Peyer's patch (tissue), 4 donors: ENCODE measurements around the gene HEATR3. TPM values are rescaled to one million over a fixed set of nuclear protein-coding genes. Genes with fewer than 3 reads are reported as not detected.

Source experiments
- DNase-seq, 3 donors: peaks; one replicate each; pipeline ENCODE4 v3.0.0-alpha.2; 2017 to 2019
- H3K27ac ChIP-seq, 4 donors: fragments of 200-600 bp; sonication (generic); one replicate each; pipeline ENCODE4 v1.5.1; 2016 to 2019
- H3K27me3 ChIP-seq, 2 donors: fragments of 200-600 bp; sonication (generic); one replicate each; pipeline ENCODE4 v1.5.1; 2019
- H3K36me3 ChIP-seq, 3 donors: fragments of 200-600 bp; sonication (generic); one replicate each; pipeline ENCODE4 v1.5.1; 2016 to 2019
- H3K4me1 ChIP-seq, 4 donors: fragments of 200-600 bp; sonication (generic); one replicate each; pipeline ENCODE4 v1.5.1; 2016 to 2019
- H3K4me3 ChIP-seq, 4 donors: fragments of 200-600 bp; sonication (generic); 1 replicate in 3 of 4; 2 replicates in 1 of 4; pipeline ENCODE4 v1.5.1; 2016 to 2019; ENCODE audit warnings: mild to moderate bottlenecking in 1 of 4
- H3K9me3 ChIP-seq, 4 donors: fragments of 200-600 bp; sonication (generic); one replicate each; pipeline ENCODE4 v1.5.1; 2016 to 2019; ENCODE audit warnings: mild to moderate bottlenecking in 1 of 4
- POLR2A ChIP-seq, 2 donors: fragments of 450-650 bp; IDR thresholded peaks; one replicate each; pipeline ENCODE4 v1.5.1; 2017; ENCODE audit warnings: antibody characterized with exemption in 2 of 2, mild to moderate bottlenecking in 2 of 2, moderate library complexity in 2 of 2
- total RNA-seq, 4 donors: library from RNA; depleted of rRNA; stranded (reverse); fragments of >200 nt; gene quantifications; one replicate each; pipeline ENCODE4 v1.1.0, GENCODE V29; 2016
- TF ChIP-seq, protein P1 (sequence below), 6 experiments: fragments of 450-650 bp in 4 of 6; fragments of 200-600 bp in 2 of 6; sonication (generic) in 1 of 6; IDR thresholded peaks; one replicate each; pipeline ENCODE4 v1.5.1; 2017 to 2019; ENCODE audit warnings: antibody characterized with exemption in 6 of 6, mild to moderate bottlenecking in 3 of 6, moderate library complexity in 1 of 6

Gene HEATR3
- total RNA-seq, 4 donors from 2014 or later, result 22.4 to 39.7 (median 29.6) TPM

DNA sequence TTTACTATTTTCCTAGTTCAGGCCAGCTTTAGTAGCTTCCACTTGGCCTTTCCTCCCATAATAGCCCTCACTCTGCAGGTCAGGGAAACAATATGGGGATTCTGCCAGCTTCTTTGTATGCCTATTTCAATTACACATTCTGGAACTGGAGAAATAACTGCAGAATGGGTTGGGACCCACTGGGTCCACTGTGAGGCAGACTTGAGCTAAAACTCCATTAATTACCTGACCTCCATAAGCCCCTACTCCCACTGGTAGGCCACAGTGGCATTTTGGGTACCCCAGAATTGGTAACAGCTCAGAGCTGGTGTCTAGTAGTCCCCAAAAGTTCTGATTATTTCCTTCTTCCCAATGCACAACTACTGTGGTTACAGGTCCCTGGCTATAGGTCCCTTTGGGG is 70.6 kb downstream of the HEATR3 start:
- H3K36me3 ChIP-seq, result no peaks in the 10 kb centered on the region

DNA sequence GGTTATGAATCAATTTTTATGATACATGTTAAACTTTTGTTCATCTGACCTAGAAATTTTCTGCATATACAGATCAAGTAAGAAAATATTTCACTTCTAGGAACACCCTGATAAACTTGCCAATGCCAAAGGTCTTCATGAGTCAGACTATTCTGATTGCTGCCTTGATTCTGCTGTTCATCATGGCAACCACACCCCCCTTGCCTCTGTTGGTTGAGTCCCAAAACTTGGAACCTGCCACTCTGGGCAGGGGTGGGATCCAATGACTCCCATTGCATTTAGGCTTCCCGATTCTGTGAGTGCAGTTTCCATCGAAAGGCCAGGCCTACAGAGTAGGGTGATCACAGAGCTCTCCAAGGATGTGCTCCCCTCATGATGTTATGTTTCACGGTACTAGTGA is 71.5 kb downstream of the HEATR3 start:
- H3K4me3 ChIP-seq, result no peak overlapping the region
- peak overlapping the region in 1 of 4 donors; percentile 41 for H3K27ac ChIP-seq
- H3K4me1 ChIP-seq, result no peaks in the 10 kb centered on the region
- H3K9me3 ChIP-seq, result no peaks in the 10 kb centered on the region
- no peak for TF ChIP-seq POLR2A (IDR thresholded peaks at IDR 0.05)
- TF ChIP-seq, protein P1, sequence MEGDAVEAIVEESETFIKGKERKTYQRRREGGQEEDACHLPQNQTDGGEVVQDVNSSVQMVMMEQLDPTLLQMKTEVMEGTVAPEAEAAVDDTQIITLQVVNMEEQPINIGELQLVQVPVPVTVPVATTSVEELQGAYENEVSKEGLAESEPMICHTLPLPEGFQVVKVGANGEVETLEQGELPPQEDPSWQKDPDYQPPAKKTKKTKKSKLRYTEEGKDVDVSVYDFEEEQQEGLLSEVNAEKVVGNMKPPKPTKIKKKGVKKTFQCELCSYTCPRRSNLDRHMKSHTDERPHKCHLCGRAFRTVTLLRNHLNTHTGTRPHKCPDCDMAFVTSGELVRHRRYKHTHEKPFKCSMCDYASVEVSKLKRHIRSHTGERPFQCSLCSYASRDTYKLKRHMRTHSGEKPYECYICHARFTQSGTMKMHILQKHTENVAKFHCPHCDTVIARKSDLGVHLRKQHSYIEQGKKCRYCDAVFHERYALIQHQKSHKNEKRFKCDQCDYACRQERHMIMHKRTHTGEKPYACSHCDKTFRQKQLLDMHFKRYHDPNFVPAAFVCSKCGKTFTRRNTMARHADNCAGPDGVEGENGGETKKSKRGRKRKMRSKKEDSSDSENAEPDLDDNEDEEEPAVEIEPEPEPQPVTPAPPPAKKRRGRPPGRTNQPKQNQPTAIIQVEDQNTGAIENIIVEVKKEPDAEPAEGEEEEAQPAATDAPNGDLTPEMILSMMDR (IDR thresholded peaks at IDR 0.05), result no peak
- no peaks in the 10 kb centered on the region for H3K27me3 ChIP-seq
- DNase-seq, result no peak
- no peaks in the 10 kb centered on the region for H3K36me3 ChIP-seq

More for the DNA sequence above, 70.6 kb downstream of the HEATR3 start:
- Histone ChIP-seq H3K27me3 (no peaks in the 10 kb centered on the region), H3K27ac (no peak overlapping the region), H3K9me3 (no peaks in the 10 kb centered on the region), H3K4me1 (no peaks in the 10 kb centered on the region), H3K4me3 (no peak overlapping the region)
- no peak for DNase-seq
- no peak for TF ChIP-seq POLR2A (IDR thresholded peaks at IDR 0.05)
- TF ChIP-seq, protein P1 (IDR thresholded peaks at IDR 0.05), result no peak

- Histone ChIP-seq H3K27me3 (no peaks in the 10 kb centered on the region), H3K36me3 (no peaks in the 10 kb centered on the region), H3K9me3 (no peaks in the 10 kb centered on the region), H3K4me3 (no peak overlapping the region), H3K4me1 (no peaks in the 10 kb centered on the region), H3K27ac (no peak overlapping the region)
- TF ChIP-seq, protein P1 (IDR thresholded peaks at IDR 0.05), result no peak
- TF ChIP-seq POLR2A (IDR thresholded peaks at IDR 0.05), result no peak
- DNase-seq, result no peak
Observed at GRCh38 chr16:50139580-50139979, 73.8 kb downstream of the HEATR3 start.

GRCh38 chr16:50144211-50144610 is 78.4 kb downstream of the HEATR3 start:
- H3K36me3 ChIP-seq, result no peaks in the 10 kb centered on the region
- H3K9me3 ChIP-seq, result no peaks in the 10 kb centered on the region
- H3K27ac ChIP-seq, result no peak overlapping the region
- DNase-seq, result no peak
- TF ChIP-seq, protein P1 (IDR thresholded peaks at IDR 0.05), result no peak
- TF ChIP-seq POLR2A (IDR thresholded peaks at IDR 0.05), result no peak
- no peaks in the 10 kb centered on the region for H3K27me3 ChIP-seq
- H3K4me3 ChIP-seq, result no peak overlapping the region
- no peaks in the 10 kb centered on the region for H3K4me1 ChIP-seq

DNA sequence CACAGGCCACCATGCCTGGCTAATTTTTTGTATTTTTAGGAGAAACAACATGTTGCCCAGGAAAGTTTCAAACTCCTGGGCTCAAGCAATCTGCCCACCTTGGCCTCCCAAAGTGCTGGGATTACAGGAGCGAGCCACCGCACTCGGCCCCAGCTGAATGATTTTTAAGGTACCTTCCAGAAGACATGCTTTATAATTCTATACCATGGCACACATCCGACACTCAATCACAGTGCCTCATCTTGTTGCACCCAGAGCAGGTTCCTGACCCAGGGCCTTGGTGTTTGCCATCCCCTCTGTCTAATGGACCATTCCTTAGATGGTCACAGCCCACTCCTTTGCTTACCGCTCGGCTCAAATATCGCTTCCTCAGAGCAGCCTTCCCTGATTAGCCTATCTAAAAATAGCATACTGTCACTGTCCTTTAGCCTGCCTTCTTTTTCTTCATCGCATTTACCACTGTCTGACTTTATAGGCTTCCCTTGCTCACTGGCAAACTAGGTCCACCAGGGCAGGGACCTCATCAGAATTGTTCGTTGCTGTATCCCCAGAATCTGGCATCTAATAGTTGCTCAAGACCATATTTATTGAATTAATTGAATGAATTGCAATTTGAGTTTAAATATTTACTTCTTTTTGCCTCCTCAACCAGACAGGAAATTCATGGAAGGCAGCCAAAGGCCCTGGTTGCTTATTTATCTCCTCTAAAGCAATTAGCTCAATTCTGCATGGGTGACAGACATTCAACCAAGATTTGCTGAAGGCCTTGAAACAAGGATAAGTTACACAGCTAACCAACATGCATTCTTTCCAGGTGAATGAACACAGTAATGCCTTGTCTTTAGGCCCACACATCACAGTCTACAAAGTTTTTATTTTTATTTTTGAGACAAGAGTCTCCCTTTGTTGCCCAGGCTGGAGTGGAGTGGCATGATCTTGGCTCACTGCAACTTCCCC is 81.0 kb downstream of the HEATR3 start:
- Histone ChIP-seq H3K4me3 (no peak overlapping the region), H3K27me3 (no peaks in the 10 kb centered on the region), H3K4me1 (peaks cover 0 to 2% (median 0%) of the 10 kb centered on the region in 4 donors), H3K27ac (no peak overlapping the region), H3K9me3 (no peaks in the 10 kb centered on the region), H3K36me3 (no peaks in the 10 kb centered on the region)
- TF ChIP-seq, protein P1 (IDR thresholded peaks at IDR 0.05), result no peak
- TF ChIP-seq POLR2A (IDR thresholded peaks at IDR 0.05), result no peak
- DNase-seq, result no peak
